Epithelial cell of prostate (primary cell): ENCODE data around the gene SRGAP2C.
"Not testable (repeated sequence)": the region's sequence is repeated elsewhere in the genome, so short reads cannot be mapped to it uniquely, and the experiment has no call there.

Experiments used
- DNase-seq: peaks from one replicate; pipeline ENCODE4 v3.0.0-alpha.2; 2011; ENCODE audit warnings: low read depth, low spot score
- H3K27ac ChIP-seq: fragments of 450-650 bp; 2 replicates; pipeline ENCODE4 v1.5.1; 2017; ENCODE audit warnings: mild to moderate bottlenecking

SRGAP2C gene

DNA sequence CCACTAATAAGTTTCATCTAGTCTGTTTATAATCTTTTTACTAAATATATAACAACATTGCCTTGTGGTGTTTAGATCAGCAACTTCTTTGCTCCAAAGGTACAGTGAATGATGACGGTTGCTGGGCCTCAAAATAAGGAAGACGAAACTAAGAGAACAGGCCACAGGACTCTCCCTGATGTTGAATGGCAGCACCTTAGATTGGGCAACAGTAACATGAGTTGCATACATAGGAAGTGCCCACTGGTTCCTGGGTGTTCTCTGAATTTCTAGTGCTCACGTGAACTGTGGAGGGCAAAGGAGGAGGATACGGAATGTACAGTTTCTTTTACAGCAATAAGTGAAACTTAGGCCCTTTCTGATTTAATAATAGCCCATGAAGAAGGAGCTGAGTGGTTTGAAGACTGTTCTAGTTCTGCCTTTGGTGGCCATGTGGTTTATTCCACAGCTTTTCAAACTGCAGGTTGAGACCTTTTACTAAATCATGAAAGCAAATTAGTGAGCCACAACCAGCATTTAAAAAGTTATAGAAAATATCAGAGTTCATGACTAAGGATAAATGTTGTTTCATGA, 86.5 kb downstream of the SRGAP2C start:
- not testable (repeated sequence) for H3K27ac ChIP-seq, DNase-seq

DNA sequence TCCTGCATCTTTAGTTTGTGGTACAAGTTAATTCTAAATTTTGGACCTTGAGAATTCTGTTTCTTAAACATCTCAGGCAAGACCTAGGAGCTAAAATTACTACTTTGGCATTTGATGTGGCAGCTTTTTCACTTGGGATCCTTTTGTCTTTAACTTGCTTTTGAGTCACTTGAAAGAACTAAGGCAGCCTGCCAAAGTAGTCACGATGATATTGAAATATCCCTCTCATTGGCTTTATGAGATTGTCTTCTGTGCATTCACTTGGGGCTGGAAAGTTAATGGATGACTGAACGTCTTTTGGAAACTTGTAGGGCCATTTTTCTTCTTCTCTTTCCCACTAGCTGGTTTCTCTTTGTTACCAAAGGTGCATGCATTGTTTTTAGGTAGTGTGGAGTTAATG, 90.7 kb downstream of the SRGAP2C start:
- not testable (repeated sequence) for H3K27ac ChIP-seq, DNase-seq

DNA sequence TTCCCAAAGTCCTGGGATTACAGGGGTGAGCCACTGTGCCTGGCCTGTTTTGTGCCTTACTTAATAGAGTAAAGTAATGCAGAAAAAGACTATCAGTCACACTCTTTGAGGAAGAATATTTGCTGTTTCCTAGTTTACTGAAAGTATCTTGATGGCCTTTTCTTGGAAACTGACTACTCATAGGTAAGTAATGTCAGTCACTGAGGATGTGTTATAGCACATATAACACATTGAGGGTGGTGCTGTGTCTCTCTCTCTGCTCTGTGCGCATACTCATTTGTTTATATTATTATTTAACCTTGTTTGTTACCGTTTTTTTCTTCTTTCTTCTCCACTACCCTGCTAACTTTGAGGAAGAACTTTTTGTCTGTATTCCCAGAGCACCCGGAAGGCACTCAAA, 93.4 kb downstream of the SRGAP2C start:
- H3K27ac ChIP-seq, DNase-seq: not testable (repeated sequence)

DNA sequence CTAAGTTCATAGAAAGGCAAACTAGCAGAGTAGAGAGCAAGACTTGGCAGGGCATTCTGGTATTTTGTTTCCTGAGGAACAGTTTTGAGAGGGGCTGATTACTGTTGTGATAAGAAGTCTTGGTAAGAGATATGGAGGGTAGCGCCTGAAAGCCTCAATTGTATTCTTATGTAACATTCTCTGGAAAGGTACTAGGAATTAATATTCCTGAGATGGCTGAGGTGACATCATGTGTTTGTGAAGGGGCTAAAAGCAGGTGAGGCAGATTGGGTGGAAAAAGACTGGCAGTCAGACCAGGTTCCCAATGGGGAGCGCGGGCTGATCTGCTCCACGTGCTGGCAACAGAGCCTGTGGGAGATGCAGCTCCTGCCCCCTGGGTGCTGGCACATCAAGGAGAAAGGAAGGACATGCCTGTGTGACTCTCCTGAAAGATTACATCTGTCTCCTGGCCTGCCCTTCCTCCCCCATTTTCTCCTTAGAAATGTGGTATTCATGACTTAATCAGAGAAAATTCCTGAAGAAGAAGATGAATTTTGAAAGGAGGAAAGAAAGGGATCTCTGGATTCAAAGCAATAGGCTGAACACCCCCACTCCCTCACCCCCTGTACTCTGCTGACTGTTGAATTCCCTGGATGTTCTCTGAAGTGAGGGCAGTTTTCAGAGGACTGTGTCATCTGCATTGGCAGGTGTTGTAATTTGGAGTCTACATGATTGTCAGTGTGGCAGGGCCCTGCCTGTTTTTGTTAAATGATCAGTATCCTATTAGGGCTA, 94.2 kb downstream of the SRGAP2C start:
- not testable (repeated sequence) for DNase-seq

DNA sequence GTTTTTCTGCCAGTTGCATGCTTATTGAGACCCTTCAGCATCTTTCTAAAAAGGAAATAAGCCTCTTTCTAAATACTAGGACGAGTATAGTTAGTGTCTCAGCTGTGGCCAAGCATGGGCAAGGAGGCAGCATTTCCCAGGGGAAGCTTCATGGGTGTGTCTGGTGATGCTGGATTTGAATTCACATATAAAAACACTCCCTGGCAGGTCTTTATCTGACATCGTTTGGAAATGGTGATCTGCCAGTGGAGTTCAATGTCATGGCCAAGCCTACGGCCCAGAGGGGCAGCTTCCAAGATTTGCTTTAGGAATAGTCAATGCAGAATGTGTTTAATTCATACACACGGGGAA, 94.7 kb downstream of the SRGAP2C start:
- not testable (repeated sequence) for H3K27ac ChIP-seq, DNase-seq

More for the DNA sequence above, 94.2 kb downstream of the SRGAP2C start:
- not testable (repeated sequence) for H3K27ac ChIP-seq

DNA sequence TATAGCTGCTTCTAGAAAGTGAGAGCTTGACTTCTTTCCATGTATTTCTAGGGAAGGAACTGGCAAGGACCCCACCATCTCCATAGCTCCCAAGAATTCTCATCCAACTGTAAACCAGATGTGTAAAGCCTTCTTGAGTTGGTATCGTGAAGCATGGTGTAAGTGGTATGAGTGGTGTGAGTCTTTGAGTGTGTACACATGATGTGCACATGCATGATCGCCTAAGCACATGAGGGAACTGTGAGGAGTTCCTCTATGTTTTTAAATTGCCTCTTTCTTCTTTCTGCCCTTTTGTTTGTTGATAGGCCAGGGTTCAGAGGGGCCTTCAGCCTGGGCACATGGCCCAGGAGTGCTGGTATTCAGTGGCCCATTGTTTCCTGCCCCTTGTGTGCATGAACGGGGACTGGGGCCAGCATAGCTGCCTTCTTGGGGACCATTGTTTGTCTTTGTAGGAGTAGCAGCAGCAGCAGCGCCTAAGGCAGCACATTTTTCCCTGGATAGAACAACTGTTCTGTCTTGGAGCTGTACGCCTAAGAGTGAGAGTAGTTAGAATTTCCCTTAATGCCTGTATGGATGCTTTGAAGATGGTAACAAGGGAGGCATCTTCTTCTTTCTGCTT, 96.0 kb downstream of the SRGAP2C start:
- H3K27ac ChIP-seq, DNase-seq: not testable (repeated sequence)

DNA sequence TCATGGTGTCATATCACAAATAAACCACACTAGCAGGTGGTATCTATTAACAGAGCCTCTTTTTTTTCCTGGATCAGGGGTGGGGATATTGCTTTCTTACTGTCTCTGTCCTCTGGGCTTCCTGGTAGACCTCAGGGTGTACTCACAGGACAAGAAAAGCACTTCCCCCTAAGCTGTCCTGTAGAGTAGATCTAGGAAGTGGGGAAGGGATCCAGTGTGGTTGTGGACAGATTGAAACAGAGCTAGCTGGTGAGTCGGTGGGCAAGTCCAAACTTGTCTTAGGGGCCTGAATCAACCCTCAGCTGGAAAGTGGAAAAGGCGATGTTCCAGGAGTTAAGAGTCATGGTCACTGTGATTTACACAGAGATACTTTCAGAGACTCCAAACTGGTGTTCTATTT, 96.7 kb downstream of the SRGAP2C start:
- not testable (repeated sequence) for DNase-seq, H3K27ac ChIP-seq

DNA sequence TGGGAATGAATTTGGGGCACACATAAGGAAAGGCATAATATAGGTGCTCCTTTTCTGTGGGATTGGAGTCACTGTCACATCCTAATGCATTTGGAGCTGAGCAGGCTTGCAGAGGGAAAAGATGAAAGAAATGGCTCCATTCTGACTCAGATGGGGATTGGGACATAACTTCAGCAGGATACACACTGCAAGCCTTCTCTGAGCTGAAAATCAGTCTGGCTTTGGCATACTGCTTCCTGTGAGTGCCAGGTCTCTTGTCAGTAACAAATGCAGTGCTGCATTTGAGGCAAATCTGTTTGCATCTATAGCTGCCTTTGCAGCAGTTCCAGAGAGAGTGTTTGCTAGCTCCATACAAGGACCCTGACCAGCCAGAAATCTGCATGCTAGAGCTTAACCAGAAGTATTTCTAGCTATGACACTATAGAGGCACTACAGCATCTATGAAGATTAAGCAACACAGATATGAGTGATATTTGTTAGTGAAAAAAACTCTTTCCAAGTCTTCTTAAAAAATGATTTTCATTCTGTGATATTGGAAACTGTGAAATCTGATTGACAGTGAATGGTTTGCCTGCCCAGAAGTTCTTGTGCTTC, 98.9 kb downstream of the SRGAP2C start:
- H3K27ac ChIP-seq, DNase-seq: not testable (repeated sequence)

DNA sequence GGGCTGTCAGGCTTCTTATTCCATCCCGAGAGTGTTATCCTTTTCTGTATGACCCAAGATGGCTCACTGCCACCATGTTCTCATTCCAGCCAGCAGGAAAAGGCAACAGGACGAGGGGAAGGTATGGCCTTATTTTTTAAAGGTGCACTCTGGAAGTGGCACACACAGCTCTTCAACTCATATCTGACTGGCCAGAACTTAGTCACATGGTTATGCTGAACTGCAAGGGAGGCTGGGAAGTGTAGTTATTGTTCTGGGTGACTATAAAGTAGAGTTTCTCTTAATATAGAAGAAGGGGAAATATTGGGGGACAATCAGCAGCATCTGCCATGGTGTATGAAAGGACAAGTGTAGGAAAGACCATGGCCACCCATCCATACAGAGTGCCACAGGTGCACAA, 107.8 kb downstream of the SRGAP2C start:
- not testable (repeated sequence) for DNase-seq, H3K27ac ChIP-seq

DNA sequence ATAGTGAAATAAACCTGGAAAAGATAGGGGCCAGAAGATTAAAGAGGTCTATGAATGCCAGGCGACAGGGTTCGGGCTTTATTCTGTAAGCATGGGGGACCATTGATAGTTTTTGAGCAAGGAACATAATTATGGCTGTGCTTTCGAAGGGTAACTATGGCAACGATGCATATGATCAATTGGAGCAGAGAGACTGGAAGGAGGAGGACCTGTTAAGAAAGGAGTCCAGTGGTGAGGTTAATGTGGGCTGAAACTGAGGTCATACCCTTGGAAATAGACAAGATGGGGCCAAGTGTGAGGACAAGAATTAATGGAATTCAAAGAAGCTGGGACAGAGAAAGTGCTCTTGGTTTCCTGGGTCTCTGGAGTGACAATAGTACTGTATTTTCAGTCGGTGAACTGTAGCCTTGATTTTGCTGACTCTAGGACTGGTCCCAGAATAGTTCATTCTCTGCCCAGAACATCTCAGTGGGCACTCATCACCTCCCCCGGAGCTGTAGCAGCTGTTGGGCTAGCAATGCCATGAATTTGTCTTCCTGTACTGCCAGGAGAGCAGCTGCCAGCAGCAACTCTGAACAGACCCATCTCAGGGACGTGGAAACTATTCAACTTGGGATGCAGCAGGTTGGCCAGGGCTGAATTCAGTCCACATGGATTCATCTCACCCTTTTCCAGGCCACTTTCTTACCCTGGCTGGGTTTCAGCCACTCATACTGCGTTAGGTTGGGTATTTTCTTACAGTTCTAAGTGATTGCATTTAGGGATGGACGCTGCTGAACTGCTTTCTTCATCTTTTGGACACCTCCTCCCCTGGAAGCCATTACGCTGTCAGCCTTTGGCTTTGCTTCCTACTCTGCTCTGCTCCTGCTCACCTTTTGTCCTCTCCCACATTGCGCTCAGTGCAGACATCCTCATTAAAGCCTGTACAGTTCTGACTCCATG, 108.8 kb downstream of the SRGAP2C start:
- H3K27ac ChIP-seq, DNase-seq: not testable (repeated sequence)

DNA sequence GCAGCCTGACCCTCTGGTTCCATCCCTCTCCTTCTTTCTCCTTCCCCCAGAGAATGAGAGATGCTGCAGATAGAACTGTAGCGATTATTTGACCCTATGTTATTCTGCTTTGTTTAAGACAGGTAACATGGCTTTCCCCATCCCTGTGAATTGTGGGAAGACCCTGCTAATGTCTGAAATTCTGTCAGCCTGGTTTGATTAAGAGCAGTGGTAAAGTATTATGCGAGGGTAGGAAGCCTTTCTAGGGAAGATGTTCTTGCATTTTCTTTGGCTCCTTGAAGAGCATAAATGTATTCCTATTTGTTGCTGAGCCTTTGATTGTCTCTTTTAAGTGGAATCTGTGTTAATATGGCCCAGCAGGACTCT, 109.4 kb downstream of the SRGAP2C start:
- H3K27ac ChIP-seq, DNase-seq: not testable (repeated sequence)

DNA sequence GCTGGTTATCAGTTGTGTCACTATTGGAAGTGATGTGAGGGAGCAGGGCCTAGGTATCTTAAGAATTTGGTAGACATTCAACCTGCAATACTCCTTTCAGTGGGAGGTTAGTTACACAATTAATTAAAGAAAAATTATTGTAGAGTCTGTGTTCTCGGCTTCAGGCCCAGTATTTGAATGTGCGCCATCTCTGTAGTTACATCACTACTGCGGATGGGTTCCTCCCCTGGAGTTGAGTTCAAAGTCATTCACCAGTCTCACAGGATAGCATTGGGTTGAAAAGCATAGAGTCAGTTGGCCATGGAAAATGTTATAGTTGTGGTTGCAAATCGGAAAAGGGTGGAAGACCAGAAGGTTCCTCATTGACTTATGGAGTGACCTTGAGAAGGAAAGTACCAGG, 111.8 kb downstream of the SRGAP2C start:
- not testable (repeated sequence) for H3K27ac ChIP-seq, DNase-seq

DNA sequence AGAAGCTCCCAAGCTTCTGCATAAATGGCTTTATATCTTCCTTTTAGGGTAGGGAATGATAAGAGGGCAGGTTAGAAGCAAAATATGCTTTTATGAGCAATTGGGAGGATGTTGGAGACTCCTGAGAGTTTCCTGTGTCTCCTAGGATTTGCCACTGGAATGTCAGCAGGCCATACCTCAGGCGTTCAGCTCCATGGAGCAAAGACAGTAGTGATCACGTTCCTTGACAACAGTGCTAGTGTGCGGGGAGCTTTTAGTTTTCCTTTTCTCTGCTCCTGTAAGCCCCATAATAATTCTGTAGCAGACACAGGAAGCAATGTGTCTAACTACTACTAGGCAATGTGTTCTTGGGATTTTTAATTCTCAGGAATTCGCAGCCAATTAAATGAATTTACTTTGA, 113.8 kb downstream of the SRGAP2C start:
- not testable (repeated sequence) for H3K27ac ChIP-seq, DNase-seq

DNA sequence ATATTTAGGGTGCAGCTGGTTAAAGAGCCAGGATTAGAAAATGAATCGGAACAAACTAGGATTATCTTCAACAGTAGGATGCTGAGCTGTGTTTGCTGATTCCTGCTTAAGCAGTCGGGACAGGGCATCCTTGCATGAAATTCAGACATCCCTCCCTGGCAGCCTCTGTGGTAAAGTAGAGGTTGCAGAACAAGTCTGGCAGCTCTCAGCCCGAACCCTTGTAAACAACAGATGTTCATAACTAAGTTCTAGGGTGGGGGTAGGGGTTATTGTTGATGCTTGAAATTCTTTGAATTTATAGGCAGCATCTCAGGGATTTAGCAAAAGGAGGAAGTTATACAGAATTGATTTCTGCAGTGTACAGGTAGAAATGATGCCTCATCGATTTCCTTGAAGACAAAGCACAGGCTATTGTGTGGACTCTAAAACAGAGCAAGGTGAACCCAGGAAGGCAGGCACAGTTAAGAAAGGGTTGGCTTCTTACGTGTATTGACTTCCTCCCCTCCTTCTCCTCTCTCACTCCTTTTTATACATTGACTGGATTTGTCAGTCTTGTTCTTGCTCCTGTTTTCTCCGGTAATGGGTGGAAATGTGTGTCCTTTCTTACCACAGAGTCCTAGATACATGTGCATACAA, 114.9 kb downstream of the SRGAP2C start:
- H3K27ac ChIP-seq, DNase-seq: not testable (repeated sequence)

DNA sequence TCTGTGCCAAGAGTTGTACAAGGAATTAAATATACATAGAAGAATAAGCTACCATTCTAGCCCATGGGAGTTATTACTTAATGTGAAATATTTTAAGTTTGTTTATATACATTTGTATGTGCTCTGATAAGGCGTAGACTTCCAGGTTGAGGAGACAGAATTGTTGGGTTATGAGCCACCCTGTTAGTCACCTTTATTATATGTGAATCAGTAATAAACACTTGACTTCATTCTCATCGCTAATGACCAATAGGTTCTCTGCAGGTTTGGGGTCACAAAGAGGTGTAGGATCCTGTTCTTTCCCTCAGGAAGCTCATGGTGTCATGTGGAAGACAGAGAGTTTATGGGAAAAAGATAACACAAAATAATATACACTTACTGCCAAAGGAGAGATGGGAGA, 117.1 kb downstream of the SRGAP2C start:
- H3K27ac ChIP-seq, DNase-seq: not testable (repeated sequence)

DNA sequence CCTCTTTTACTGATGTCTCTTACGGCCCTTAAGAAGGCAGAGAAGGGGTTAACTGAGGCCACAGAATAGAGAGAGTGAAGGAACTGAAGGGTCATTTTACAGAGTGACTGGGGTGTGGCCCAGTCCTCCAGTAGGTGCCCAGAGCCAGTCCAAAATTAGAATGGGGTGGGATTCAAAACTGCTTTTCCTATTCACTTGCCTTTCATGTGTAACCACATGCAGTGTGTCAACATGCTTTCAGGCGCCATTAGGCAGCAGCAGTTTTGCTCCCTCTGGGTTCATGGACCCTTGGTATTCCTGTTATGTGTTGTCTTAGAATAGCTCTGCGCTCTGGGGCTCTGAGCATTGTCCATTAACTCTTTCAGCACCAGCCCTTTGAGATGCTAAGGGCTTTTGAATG, 123.0 kb downstream of the SRGAP2C start:
- not testable (repeated sequence) for DNase-seq, H3K27ac ChIP-seq

DNA sequence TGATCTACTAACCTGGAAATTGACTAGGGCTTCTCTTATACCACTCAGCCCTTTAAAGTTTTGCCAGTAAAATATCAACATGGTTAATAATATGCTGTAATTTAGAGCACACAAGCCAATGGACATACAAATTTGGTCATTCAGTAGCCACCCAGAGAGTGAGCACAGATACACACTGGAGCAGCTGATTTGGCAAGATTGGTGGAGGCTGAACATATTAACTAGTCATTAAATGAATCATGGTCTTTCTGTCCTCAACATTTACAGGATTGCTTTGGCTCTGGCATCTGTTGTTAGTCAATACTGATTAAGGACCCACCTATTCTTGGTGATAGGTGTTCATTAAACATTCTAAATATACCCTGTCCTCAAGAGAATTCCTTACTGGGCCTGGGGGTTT, 130.7 kb downstream of the SRGAP2C start:
- not testable (repeated sequence) for H3K27ac ChIP-seq, DNase-seq

DNA sequence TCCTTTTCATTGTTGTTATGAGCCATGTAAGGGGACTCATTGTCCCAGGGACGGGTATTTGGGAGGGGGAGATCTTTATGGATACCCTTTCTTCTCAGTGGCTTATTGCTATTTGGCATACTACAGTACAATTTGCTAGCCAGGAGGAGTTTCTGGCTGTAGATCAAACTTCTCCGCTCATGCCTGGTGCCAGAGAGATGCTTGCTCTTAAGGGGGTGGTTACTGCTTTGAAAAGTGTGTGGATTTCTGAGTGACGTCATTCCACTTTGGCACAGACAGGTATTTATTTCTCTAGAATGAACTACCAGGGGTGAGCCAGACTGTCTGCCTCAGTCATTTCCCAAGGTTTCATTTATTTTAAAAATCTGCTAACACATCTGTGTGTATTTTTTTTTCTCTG, 131.3 kb downstream of the SRGAP2C start:
- H3K27ac ChIP-seq, DNase-seq: not testable (repeated sequence)
